Skeletal muscle tissue (tissue), 4 donors: ENCODE data around the gene TRAPPC13. TPM values are rescaled to one million over a fixed set of nuclear protein-coding genes. Genes with fewer than 3 reads are reported as not detected.

Source experiments
- H3K27ac ChIP-seq: one replicate; pipeline ENCODE4 v1.7.0; 2013; ENCODE audit warnings: mild to moderate bottlenecking, low read depth, low read length, inconsistent platforms
- H3K27me3 ChIP-seq, 3 donors: one replicate each; pipeline ENCODE4 v1.7.0; 2013; ENCODE audit warnings: low read length in 3 of 3; ENCODE audit not compliant: control insufficient read depth in 3 of 3, insufficient read depth in 3 of 3
- H3K36me3 ChIP-seq, 3 donors: one replicate each; pipeline ENCODE4 v1.7.0; 2013; ENCODE audit warnings: low read length in 3 of 3; ENCODE audit not compliant: control insufficient read depth in 3 of 3, insufficient read depth in 3 of 3
- H3K4me1 ChIP-seq, 3 donors: one replicate each; pipeline ENCODE4 v1.7.0; 2013; ENCODE audit warnings: low read length in 3 of 3, mild to moderate bottlenecking in 3 of 3; ENCODE audit not compliant: control insufficient read depth in 3 of 3, insufficient read depth in 3 of 3
- H3K4me3 ChIP-seq, 3 donors: one replicate each; pipeline ENCODE4 v1.7.0; 2013; ENCODE audit warnings: low read length in 3 of 3
- H3K9ac ChIP-seq, 3 donors: one replicate each; pipeline ENCODE4 v1.7.0; 2013; ENCODE audit warnings: low read length in 3 of 3, mild to moderate bottlenecking in 3 of 3, moderate library complexity in 2 of 3, low read depth in 1 of 3
- H3K9me3 ChIP-seq, 3 donors: one replicate each; pipeline ENCODE4 v1.7.0; 2013; ENCODE audit warnings: low read length in 3 of 3; ENCODE audit not compliant: control insufficient read depth in 3 of 3
- total RNA-seq: library from RNA; depleted of rRNA; stranded (reverse); fragments of >200 nt; gene quantifications from one replicate; pipeline ENCODE4 v1.2.3, GENCODE V29; 2014
- donor health status: Osteomylitis.

TRAPPC13 gene
- total RNA-seq, 1 donor from 2014 or later: 17.2 TPM

DNA sequence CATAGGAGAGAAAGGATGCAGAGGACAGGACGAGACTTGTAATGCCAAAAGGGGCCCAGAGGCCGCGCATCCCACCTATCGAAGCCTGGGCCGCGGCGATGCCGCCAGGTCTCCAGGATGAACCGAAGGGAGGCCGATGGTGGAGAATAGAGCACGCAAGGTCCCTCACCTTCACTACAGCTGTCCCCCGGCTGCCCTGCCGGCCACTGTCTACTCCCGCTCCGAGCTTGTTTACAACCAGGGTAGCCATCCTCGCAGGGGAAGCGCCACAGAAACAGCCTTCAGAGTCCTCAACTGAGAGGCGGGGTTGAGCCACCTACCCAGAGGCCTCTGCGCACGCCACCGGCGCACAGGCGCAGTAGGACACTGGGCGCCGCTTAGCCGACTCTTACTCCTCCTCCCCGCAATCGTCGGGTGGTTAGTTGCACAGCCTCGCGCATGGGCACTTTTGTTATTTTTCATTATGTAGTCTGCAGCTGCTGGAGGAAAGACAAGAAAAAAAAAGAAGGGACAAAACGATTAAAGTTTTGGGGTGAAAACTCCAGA, 729 bp upstream of the TRAPPC13 start, which contains the start of gene TRIM23:
Gene TRIM23, minus strand, starts transcription at position 309 of the 546 bp plus-strand sequence. Its CDS starts 59 bp downstream, at position 250.
- Histone ChIP-seq H3K36me3 (no peaks in the 10 kb centered on the region), H3K9me3 (no peaks in the 10 kb centered on the region), H3K27ac (peak within 1 kb of the TSS; percentile 83), H3K4me1 (peaks cover 16 to 33% (median 24%) of the 10 kb centered on the region in 3 donors), H3K27me3 (no peaks in the 10 kb centered on the region), H3K9ac (peak within 1 kb of the TSS; percentile 98 to 99 (median 98)), H3K4me3 (peak within 1 kb of the TSS; percentile 99)

GRCh38 chr5:65625743-65626142, 916 bp downstream of the TRAPPC13 start:
- Histone ChIP-seq H3K36me3 (peaks cover 0 to 7% (median 7%) of the 10 kb centered on the region in 3 donors), H3K27ac (no peak overlapping the region), H3K4me3 (peak overlapping the region; percentile 99), H3K4me1 (peaks cover 16 to 33% (median 24%) of the 10 kb centered on the region in 3 donors), H3K27me3 (no peaks in the 10 kb centered on the region), H3K9me3 (no peaks in the 10 kb centered on the region), H3K9ac (peak overlapping the region; percentile 82 to 99 (median 98))

DNA sequence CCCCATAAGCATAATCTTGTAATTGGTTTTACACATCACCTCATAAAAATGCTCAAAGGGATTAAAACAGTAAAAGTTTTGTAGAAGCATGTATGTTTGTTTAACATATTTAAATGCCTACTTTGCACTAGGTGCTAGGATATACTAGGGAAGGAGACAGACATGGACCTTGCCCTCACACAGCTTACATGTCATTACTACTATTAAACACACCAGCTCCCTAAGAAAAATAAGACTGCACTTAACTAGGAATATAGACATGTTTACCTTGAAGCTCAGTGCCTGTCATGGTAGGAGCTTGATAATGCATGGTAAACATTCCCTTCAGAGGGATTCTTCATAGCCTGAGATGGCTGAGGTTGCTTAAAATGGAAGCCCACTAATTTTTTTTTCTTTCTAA, 6.2 kb downstream of the TRAPPC13 start:
- Histone ChIP-seq H3K9me3 (no peaks in the 10 kb centered on the region), H3K4me1 (peaks cover 2 to 4% (median 3%) of the 10 kb centered on the region in 3 donors), H3K27me3 (no peaks in the 10 kb centered on the region), H3K4me3 (no peak overlapping the region), H3K9ac (no peak overlapping the region), H3K27ac (no peak overlapping the region), H3K36me3 (peaks cover 0 to 15% (median 12%) of the 10 kb centered on the region in 3 donors)

- peaks cover 15 to 25% (median 18%) of the 10 kb centered on the region in 3 donors for H3K36me3 ChIP-seq
These were observed 15.4 kb downstream of the TRAPPC13 start for GRCh38 chr5:65640240-65640639.

DNA sequence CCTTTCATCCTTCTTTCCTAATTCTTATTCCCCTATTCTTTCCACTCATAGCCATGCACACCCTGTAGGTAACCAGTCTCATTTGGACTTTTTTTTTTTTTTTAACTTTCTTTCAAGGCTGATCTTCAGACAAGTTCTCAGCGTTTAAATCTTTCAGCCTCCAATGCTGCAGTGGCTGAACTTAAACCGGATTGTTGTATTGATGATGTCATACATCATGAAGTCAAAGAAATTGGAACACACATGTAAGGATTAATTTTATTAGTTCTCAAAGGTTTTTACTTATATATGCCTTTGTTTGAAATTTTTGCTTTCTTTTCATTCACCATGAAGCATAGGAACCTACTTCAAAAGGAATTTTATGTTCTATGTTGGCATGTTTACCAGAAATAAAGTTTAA, 22.1 kb downstream of the TRAPPC13 start:
- peaks cover 3 to 9% (median 9%) of the 10 kb centered on the region in 3 donors for H3K36me3 ChIP-seq
- H3K9ac ChIP-seq: peak overlapping the region in 1 of 3 donors; percentile 14
- H3K27ac ChIP-seq: no peak overlapping the region
- H3K9me3 ChIP-seq: no peaks in the 10 kb centered on the region
- no peak overlapping the region for H3K4me3 ChIP-seq
- no peaks in the 10 kb centered on the region for H3K27me3 ChIP-seq
- no peaks in the 10 kb centered on the region for H3K4me1 ChIP-seq

More at GRCh38 chr5:65640240-65640639, 15.4 kb downstream of the TRAPPC13 start:
- Histone ChIP-seq H3K27ac (no peak overlapping the region), H3K9me3 (no peaks in the 10 kb centered on the region), H3K4me3 (no peak overlapping the region), H3K4me1 (no peaks in the 10 kb centered on the region), H3K9ac (no peak overlapping the region), H3K27me3 (no peaks in the 10 kb centered on the region)

GRCh38 chr5:65647941-65648340, 23.1 kb downstream of the TRAPPC13 start:
- no peak overlapping the region for H3K9ac ChIP-seq
- peaks cover 3 to 9% (median 9%) of the 10 kb centered on the region in 3 donors for H3K36me3 ChIP-seq
- H3K27me3 ChIP-seq: no peaks in the 10 kb centered on the region
- H3K27ac ChIP-seq: no peak overlapping the region
- no peaks in the 10 kb centered on the region for H3K9me3 ChIP-seq
- H3K4me3 ChIP-seq: no peak overlapping the region
- H3K4me1 ChIP-seq: no peaks in the 10 kb centered on the region

- peaks cover 3 to 9% (median 6%) of the 10 kb centered on the region in 3 donors for H3K36me3 ChIP-seq
- no peaks in the 10 kb centered on the region for H3K9me3 ChIP-seq
- H3K27me3 ChIP-seq: no peaks in the 10 kb centered on the region
- H3K4me3 ChIP-seq: no peak overlapping the region
- H3K4me1 ChIP-seq: no peaks in the 10 kb centered on the region
- H3K9ac ChIP-seq: no peak overlapping the region
- no peak overlapping the region for H3K27ac ChIP-seq
These were observed 26.3 kb downstream of the TRAPPC13 start for GRCh38 chr5:65651144-65651543.

GRCh38 chr5:65654713-65655112, 29.9 kb downstream of the TRAPPC13 start:
- Histone ChIP-seq H3K9me3 (no peaks in the 10 kb centered on the region), H3K9ac (no peak overlapping the region), H3K4me1 (no peaks in the 10 kb centered on the region), H3K27me3 (no peaks in the 10 kb centered on the region), H3K27ac (no peak overlapping the region), H3K4me3 (no peak overlapping the region), H3K36me3 (peaks cover 0 to 3% (median 3%) of the 10 kb centered on the region in 3 donors)

DNA sequence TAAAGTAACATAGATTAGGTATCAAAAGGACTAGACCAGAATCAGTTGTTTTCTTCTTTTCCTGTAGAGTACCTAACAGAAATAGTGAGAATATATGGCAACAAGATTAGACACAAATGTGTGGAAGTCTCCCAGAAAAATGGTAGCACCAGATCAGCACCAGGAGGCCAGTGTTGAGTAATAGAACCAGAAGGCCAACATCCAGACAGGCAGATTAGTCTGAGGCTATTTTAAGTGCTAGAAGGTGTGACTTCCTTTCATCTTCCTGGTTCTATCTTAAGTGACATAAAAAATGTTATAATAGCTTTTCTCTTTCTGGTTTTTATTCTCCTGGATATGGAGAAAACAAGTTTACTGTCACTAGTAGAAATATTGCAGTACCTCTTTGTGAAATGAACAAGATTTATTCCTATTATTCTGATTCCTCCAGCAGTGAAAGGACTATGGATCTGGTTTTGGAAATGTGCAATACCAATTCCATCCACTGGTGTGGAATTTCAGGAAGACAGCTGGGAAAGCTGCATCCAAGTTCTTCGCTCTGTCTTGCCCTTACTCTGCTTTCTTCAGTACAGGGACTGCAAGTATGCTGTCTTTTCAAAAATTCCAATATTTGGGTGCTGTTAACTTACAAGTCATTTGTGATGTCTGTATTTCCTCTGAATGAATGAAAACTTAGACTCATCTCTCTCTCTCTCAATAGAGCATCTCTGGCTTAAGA, 39.1 kb downstream of the TRAPPC13 start:
- no peak overlapping the region for H3K9ac ChIP-seq
- no peak overlapping the region for H3K4me3 ChIP-seq
- no peaks in the 10 kb centered on the region for H3K4me1 ChIP-seq
- H3K27ac ChIP-seq: no peak overlapping the region
- H3K9me3 ChIP-seq: no peaks in the 10 kb centered on the region
- no peaks in the 10 kb centered on the region for H3K27me3 ChIP-seq
- H3K36me3 ChIP-seq: peaks cover 3 to 30% (median 8%) of the 10 kb centered on the region in 3 donors

GRCh38 chr5:65668696-65669095, 43.9 kb downstream of the TRAPPC13 start:
- no peak overlapping the region for H3K9ac ChIP-seq
- no peaks in the 10 kb centered on the region for H3K9me3 ChIP-seq
- H3K36me3 ChIP-seq: peaks cover 0 to 23% (median 9%) of the 10 kb centered on the region in 3 donors

More at GRCh38 chr5:65668696-65669095, 43.9 kb downstream of the TRAPPC13 start:
- H3K4me3 ChIP-seq: no peak overlapping the region
- H3K27me3 ChIP-seq: no peaks in the 10 kb centered on the region
- no peak overlapping the region for H3K27ac ChIP-seq
- no peaks in the 10 kb centered on the region for H3K4me1 ChIP-seq
